HG03103 (cell line): ENCODE data around the gene KCNG1.
"Not testable (repeated sequence)": the region's sequence is repeated elsewhere in the genome, so short reads cannot be mapped to it uniquely, and the experiment has no call there.

ENCODE experiments used
- ATAC-seq: cut with Tn5 transposase; IDR thresholded peaks from one replicate; pipeline ENCODE4 v1.9.1; 2021; ENCODE audit warnings: low read depth; ENCODE audit not compliant: unreplicated experiment

Gene KCNG1, protein sequence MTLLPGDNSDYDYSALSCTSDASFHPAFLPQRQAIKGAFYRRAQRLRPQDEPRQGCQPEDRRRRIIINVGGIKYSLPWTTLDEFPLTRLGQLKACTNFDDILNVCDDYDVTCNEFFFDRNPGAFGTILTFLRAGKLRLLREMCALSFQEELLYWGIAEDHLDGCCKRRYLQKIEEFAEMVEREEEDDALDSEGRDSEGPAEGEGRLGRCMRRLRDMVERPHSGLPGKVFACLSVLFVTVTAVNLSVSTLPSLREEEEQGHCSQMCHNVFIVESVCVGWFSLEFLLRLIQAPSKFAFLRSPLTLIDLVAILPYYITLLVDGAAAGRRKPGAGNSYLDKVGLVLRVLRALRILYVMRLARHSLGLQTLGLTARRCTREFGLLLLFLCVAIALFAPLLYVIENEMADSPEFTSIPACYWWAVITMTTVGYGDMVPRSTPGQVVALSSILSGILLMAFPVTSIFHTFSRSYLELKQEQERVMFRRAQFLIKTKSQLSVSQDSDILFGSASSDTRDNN

GRCh38 chr20:51022803-51023616 is at the start of gene KCNG1:
KCNG1 (minus strand) TSS chr20:51023107; CDS start chr20:51010338, 12,769 bp downstream.
- no peak for ATAC-seq

DNA sequence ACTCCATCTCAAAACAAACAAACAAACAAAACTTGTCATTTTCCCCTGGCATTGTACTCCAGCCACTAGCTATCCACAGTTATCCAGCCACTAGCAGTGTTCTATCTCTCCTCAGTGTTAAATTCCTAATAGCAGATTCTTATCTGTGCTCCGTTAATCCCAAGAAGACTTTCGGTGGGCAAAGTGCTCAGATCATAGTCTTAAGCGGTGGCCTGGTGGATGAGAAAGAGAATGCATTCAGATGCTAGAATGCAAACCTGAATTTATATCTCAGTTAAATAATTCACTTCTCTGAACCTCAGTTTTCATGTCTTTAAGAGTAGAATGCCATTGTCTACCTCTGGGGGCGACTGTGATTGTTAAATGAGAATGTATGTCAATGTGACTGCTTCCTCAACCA is 47.7 kb upstream of the KCNG1 start:
- ATAC-seq = no peak

- no peak for ATAC-seq
Observed at GRCh38 chr20:51067792-51068191, 44.9 kb upstream of the KCNG1 start.

DNA sequence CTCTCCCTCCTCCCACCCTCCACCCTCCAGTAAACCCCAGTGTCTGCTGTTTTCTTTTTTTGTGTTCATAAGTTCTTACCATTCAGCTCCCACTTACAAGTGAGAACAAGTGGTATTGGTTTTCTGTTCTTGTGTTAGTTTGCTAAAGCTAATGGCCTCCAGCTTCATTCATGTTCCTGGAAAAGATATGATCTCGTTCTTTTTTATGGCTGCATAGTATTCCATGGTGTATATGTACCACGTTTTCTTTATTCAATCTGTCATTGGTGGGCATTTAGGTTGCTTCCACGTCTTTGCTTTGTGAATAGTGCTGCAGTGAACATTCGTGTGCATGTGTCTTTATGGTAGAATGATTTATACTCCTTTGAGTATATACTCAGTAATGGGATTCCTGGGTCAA is 42.7 kb upstream of the KCNG1 start:
- ATAC-seq = no peak

- ATAC-seq = no peak
Observed at GRCh38 chr20:51064137-51064536, 41.2 kb upstream of the KCNG1 start.

GRCh38 chr20:51062065-51062464 is 39.2 kb upstream of the KCNG1 start:
- no peak for ATAC-seq

- no peak for ATAC-seq
Observed at GRCh38 chr20:51061418-51062045, 38.6 kb upstream of the KCNG1 start.

DNA sequence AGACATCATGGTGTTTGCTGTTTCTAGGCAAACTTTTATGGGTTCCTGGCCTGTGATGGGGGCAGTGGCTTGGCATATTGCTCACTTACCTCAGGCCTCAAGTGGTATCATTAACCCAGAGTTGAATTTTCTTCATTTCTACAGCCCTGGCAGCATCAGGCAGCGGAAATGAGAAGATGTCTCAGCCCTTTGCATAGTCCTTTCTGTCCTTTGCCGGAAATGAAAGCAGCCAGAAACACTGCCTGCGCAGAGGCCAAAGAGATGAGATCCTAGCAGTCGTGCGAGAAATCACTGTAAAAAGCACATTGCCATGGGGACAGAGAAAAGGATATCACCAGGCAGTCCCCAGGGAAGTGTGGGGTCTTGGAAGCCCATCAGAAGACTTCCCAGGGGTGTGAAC is 37.4 kb upstream of the KCNG1 start:
- no peak for ATAC-seq

DNA sequence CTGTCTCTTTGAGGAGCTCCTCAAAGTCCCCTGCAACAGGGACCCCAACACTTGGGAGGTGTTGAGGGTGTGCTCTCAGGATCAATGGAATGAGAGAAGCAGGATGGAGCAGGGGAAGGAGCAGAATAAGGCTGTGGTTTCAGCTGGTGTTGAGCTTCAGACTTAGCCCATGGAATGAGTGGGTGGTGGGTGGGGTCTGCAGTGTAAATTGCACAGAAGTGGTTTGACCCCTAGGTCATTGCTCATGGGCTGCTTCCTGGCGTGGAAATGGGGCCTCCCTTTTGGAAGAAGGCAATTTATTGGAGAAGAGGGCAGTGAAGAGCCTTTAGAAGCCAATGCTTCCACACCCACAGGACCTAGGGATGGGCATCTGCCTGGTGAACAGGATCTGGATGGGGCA is 37.0 kb upstream of the KCNG1 start:
- no peak for ATAC-seq

- no peak for ATAC-seq
Observed at GRCh38 chr20:51058017-51058416, 35.1 kb upstream of the KCNG1 start.

- no peak for ATAC-seq
Observed at GRCh38 chr20:51054233-51054632, 31.3 kb upstream of the KCNG1 start.

- ATAC-seq = no peak
Observed at GRCh38 chr20:51050531-51051075, 27.7 kb upstream of the KCNG1 start.

- ATAC-seq = no peak
Observed at GRCh38 chr20:51046021-51046985, 23.4 kb upstream of the KCNG1 start.

- not testable (repeated sequence) for ATAC-seq
Observed at GRCh38 chr20:51045492-51045891, 22.6 kb upstream of the KCNG1 start.

- ATAC-seq = no peak
Observed at GRCh38 chr20:51044796-51045195, 21.9 kb upstream of the KCNG1 start.

GRCh38 chr20:51043811-51044210 is 20.9 kb upstream of the KCNG1 start:
- no peak for ATAC-seq

DNA sequence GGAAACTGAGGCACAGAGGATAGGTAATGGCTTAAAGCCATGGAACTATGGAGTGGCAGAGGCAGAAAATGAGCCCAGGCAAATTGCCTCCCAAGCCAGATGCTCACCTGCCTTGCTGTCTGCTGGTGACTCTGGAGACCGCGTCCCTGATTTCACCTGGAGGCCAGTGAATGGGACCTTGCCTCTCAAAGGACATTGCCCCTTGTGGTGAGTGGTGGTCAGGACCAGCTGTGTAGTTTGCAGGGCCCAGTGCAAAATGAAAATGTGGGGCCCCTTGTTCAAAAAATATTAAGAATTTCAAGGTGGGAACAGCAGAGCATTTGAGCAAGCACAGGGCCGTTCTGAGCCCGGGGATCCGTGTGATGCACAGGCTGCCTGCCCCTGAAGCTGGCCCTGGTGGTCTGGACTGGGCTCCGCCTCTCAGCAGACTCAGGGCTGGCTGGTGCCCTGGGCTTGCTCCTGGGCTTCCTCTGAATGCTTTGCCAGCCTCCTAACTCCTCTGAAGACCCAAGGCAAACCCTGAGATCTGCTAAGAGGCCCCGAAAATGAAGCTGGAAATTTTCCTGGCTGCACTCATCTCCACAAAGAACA is 19.8 kb upstream of the KCNG1 start:
- no peak for ATAC-seq

- ATAC-seq = no peak
Observed at GRCh38 chr20:51042064-51042463, 19.2 kb upstream of the KCNG1 start.

DNA sequence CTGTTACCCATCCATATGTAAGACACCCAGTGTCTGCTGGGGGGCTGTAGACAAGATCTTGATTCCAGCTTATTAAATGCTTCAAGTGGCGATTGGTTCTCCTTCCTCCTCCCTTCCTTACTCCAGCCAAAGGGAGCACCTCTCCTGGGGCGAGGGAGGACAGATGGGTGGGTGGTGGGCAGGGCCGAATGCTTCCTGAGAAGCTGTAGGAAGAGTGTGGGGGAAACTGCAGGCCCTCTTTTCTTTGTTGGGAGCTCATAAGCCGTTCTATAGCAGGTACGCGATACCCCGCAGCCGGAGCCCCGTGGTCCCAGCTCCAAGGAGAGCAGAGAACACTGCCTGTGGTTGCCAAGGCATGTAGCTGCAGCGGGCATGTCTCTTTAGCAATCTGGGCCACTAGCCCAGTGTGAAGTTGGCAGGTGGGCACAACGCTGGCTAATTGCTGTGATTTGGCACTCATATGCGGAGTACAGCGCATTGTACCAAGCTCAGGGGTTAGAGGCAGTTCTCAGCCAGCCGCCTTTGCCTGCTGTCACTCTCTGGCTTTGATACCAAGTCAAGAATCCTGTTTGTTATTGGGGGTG is 14.7 kb upstream of the KCNG1 start:
- ATAC-seq = no peak
